ENCODE measurements around the gene SLC23A2. TPM values are rescaled to one million over a fixed set of nuclear protein-coding genes. Genes with fewer than 3 reads are reported as not detected.

Gene SLC23A2
- total RNA-seq, 1 experiment from 2014 or later = 16.3 TPM

- ChIA-PET RAD21 (ENCODE audit: low non-redundant PET in 1 of 2, low total read pairs in 2 of 2, uncharacterized antibody in 2 of 2, unreplicated experiment in 2 of 2) (no interaction called here), POLR2A (interaction anchor here (0.6 kb wide), 1 partner anchor 15 kb away, joined by 3 read pairs; no protein-coding TSS in a partner anchor), CTCF (no interaction called here)
- no peaks in the 10 kb centered on the region for H3K9me2 ChIP-seq (ENCODE audit: insufficient read depth)
- H3K4me1 ChIP-seq (ENCODE audit: control insufficient read depth in 1 of 2, insufficient read depth in 2 of 2, low read length in 2 of 2) = peaks cover 5 to 10% of the 10 kb centered on the region in 2 experiments; a peak in 2 of 4 replicates
- H3K9ac ChIP-seq (ENCODE audit: low read length) = no peak overlapping the region
- ATAC-seq = no peak
- no peak overlapping the region for H3K4me3 ChIP-seq (replicated peaks in 1 of 2; ENCODE audit: low read depth in 1 of 2, low read length in 2 of 2)
- no peak overlapping the region for H3K4me2 ChIP-seq (ENCODE audit: low read length)
- peaks cover 12% of the 10 kb centered on the region for H3K79me2 ChIP-seq (ENCODE audit: insufficient read depth, low read length)
- H4K20me1 ChIP-seq (ENCODE audit: insufficient read depth) = no peaks in the 10 kb centered on the region; the same call in 1 of the 2 replicates
- no TSS peak for BruUV-seq (replicated peaks)
- H2AFZ ChIP-seq (ENCODE audit: low read depth, low read length, poor library complexity, severe bottlenecking) = no peak overlapping the region
- no peaks in the 10 kb centered on the region for H3K27me3 ChIP-seq (ENCODE audit: insufficient read depth, low read length)
- H3K9me3 ChIP-seq (ENCODE audit: control insufficient read depth in 1 of 2, insufficient read depth in 1 of 2, low read depth in 1 of 2, low read length in 2 of 2) = no peaks in the 10 kb centered on the region
- intact Hi-C loops (cut with micrococcal nuclease) = no loop called here
- no peak overlapping the region for H3K27ac ChIP-seq (ENCODE audit: low read depth, low read length)
- DNase-seq (ENCODE audit: low read depth, low spot score) = no peak
- no peaks in the 10 kb centered on the region for H3K36me3 ChIP-seq (ENCODE audit: control insufficient read depth in 1 of 2, insufficient read depth in 2 of 2, low read length in 2 of 2)
- TF ChIP-seq POLR2AphosphoS5 (IDR thresholded peaks at IDR 0.05; ENCODE audit: low read depth, low read length) (no peak), YY1 (IDR thresholded peaks at IDR 0.05; ENCODE audit: extremely low read depth, insufficient replicate concordance, low read depth, low read length) (no peak), EZH2 (IDR thresholded peaks at IDR 0.05) (no peak), CTCF (IDR thresholded peaks at IDR 0.05 in 2 of 3, conservative IDR thresholded peaks at IDR 0.05 in 1 of 3; ENCODE audit: borderline replicate concordance in 1 of 3, insufficient read depth in 1 of 3, low read depth in 2 of 3, low read length in 2 of 3) (no peak), ELF1 (IDR thresholded peaks at IDR 0.05; ENCODE audit: borderline replicate concordance, low read depth) (no peak), FOSL1 (IDR thresholded peaks at IDR 0.05; ENCODE audit: low read depth) (no peak), SRF (IDR thresholded peaks at IDR 0.05; ENCODE audit: low read depth) (no peak), POLR2A (IDR thresholded peaks at IDR 0.05; ENCODE audit: borderline replicate concordance, extremely low read depth, insufficient read depth, insufficient read length) (no peak), ZBTB33 (IDR thresholded peaks at IDR 0.05; ENCODE audit: extremely low read depth, insufficient replicate concordance, low read length) (no peak), RAD21 (IDR thresholded peaks at IDR 0.05; ENCODE audit: low read depth) (no peak), ZFX (IDR thresholded peaks at IDR 0.05) (no peak), CEBPB (IDR thresholded peaks at IDR 0.05; ENCODE audit: low read depth) (no peak)
Observed at GRCh38 chr20:4912380-4913142, 88.7 kb downstream of the SLC23A2 start.
